ENCODE data around the gene PGGHG.
A peak's percentile ranks its signal among the peaks of the same experiment; 100 is the strongest.
"Not testable (repeated sequence)": the region's sequence is repeated elsewhere in the genome, so short reads cannot be mapped to it uniquely, and the experiment has no call there.

The PGGHG gene

DNA sequence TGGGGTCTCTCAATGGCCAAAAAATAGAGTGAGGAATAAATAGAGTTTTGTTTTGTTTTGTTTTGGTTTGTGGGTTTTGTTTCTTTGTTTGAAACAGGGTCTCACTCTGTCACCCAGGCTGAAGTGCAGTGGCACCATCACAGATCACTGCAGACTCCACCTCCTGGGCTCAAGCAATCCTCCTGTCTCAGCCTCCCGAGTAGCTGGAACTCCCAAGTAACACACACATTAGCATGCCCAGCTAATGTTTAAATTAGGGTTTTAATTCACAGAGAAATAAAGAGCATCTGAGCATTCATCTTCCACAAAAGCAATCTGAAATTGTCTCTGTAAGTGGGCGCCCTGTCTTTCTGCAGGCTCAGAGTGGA is 40.9 kb downstream of the PGGHG start:
- Histone ChIP-seq H3K4me1 (ENCODE audit: control insufficient read depth, insufficient read depth, low read length) (peaks cover 27% of the 10 kb centered on the region), H3K4me3 (ENCODE audit: low read depth, low read length) (no peak overlapping the region), H3K27me3 (ENCODE audit: control insufficient read depth, insufficient read depth, low read length) (no peaks in the 10 kb centered on the region), H3K27ac (ENCODE audit: low read depth, low read length) (no peak overlapping the region), H3K36me3 (ENCODE audit: control insufficient read depth, insufficient read depth, low read length) (0 out of 2 replicates have a peak, but pooled peaks cover 5% of the 10 kb centered on the region), H3K9me3 (ENCODE audit: control insufficient read depth, insufficient read depth, low read depth, low read length) (peaks cover 12% of the 10 kb centered on the region), H3K9ac (ENCODE audit: low read length) (no peak overlapping the region)

DNA sequence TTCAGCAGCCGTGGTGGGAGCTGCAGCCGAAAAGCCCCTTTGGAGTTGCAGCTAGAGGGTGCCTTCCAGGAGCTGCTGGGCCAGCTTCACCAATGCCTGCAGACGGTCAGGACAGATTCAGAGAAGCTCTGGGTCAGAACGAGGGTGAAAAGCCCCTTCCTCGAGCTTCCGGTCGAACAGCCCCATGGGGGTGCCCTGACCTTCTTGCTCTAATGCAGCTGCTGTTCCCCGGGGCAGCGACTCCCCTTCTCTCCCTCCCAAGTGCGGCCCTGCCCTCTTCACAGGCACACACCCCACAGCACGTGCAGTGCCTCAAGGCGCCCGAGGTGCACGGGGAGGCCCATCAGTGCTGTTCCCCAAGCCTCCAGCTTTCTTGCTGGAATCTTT is 41.4 kb downstream of the PGGHG start:
- Histone ChIP-seq H3K27ac (ENCODE audit: low read depth, low read length) (no peak overlapping the region), H3K36me3 (ENCODE audit: control insufficient read depth, insufficient read depth, low read length) (0 out of 2 replicates have a peak, but pooled peaks cover 5% of the 10 kb centered on the region), H3K4me3 (ENCODE audit: low read depth, low read length) (no peak overlapping the region), H3K27me3 (ENCODE audit: control insufficient read depth, insufficient read depth, low read length) (no peaks in the 10 kb centered on the region), H3K4me1 (ENCODE audit: control insufficient read depth, insufficient read depth, low read length) (peaks cover 26% of the 10 kb centered on the region), H3K9me3 (ENCODE audit: control insufficient read depth, insufficient read depth, low read depth, low read length) (peaks cover 12% of the 10 kb centered on the region), H3K9ac (ENCODE audit: low read length) (peak overlapping the region; percentile 11)

DNA sequence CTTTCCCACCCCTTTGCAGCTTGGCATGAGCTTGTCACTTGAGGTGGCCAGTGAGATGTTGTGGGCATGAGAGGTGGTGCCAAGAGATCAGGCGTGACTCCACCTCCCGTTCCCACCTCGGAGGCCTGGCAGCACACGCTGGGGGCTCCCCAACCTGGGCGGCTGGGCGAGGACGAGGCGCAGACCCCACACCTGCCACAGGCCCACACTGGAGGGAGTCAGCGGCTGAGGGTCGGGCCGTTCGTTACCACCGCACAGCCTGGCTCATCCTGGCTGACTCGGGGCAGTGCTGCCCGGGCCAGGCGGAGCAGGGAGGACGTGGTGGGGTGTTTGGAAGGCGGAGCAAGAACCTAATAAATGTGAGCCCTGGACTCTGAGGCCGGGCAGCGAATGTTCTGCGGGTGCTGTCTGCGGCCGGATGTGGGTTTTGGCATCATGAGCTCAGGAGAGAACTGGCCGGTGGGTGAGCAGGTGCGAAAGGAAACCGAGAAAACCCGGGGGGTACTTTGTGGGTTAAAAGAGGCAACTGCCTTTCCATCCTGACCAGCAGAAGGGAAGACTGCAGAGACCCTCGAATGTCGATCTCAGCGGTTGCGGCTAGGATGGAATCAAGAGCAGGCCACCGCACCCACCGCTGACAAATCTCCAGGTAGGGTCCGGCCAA is 41.9 kb downstream of the PGGHG start:
- Histone ChIP-seq H3K36me3 (ENCODE audit: control insufficient read depth, insufficient read depth, low read length) (0 out of 2 replicates have a peak, but pooled peaks cover 5% of the 10 kb centered on the region), H3K4me3 (ENCODE audit: low read depth, low read length) (no peak overlapping the region), H3K4me1 (ENCODE audit: control insufficient read depth, insufficient read depth, low read length) (peaks cover 28% of the 10 kb centered on the region), H3K9ac (ENCODE audit: low read length) (no peak overlapping the region), H3K9me3 (ENCODE audit: control insufficient read depth, insufficient read depth, low read depth, low read length) (peaks cover 12% of the 10 kb centered on the region), H3K27ac (ENCODE audit: low read depth, low read length) (no peak overlapping the region), H3K27me3 (ENCODE audit: control insufficient read depth, insufficient read depth, low read length) (no peaks in the 10 kb centered on the region)

DNA sequence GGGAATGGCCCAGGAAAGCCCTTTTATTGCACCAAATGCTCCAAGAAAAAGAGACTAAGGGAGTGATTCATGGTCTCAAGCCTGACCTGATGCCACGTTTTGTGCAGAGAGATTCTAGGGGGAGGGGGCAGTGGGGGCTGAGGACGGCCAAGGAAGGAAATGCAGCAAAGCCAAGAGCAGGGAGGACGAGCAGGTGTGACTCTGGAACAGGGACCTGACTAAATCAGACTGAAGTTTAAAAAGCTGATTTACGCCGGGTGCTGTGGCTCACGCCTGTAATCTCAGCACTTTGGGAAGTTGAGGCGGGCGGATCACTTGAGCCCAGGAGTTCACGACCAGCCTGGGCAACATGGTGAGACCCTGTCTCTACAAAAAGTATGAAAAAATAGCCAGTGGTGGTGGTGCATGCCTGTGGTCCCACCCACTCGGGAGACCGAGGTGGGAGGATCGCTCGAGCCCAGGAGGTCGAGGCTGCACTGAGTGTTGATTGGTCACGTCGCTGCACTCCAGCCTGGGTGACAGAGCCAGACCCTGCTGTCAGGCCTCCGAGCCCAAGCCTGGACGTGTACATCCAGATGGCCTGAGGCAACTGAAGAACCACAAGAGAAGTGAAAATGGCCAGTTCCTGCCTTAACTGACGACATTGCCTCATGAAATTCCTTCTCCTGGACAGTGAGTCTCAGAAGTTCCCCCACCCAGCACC is 42.6 kb downstream of the PGGHG start:
- Histone ChIP-seq H3K9ac (ENCODE audit: low read length) (no peak overlapping the region), H3K36me3 (ENCODE audit: control insufficient read depth, insufficient read depth, low read length) (0 out of 2 replicates have a peak, but pooled peaks cover 5% of the 10 kb centered on the region), H3K27me3 (ENCODE audit: control insufficient read depth, insufficient read depth, low read length) (no peaks in the 10 kb centered on the region), H3K4me1 (ENCODE audit: control insufficient read depth, insufficient read depth, low read length) (peaks cover 28% of the 10 kb centered on the region), H3K4me3 (ENCODE audit: low read depth, low read length) (no peak overlapping the region), H3K9me3 (ENCODE audit: control insufficient read depth, insufficient read depth, low read depth, low read length) (peaks cover 12% of the 10 kb centered on the region), H3K27ac (ENCODE audit: low read depth, low read length) (no peak overlapping the region)

DNA sequence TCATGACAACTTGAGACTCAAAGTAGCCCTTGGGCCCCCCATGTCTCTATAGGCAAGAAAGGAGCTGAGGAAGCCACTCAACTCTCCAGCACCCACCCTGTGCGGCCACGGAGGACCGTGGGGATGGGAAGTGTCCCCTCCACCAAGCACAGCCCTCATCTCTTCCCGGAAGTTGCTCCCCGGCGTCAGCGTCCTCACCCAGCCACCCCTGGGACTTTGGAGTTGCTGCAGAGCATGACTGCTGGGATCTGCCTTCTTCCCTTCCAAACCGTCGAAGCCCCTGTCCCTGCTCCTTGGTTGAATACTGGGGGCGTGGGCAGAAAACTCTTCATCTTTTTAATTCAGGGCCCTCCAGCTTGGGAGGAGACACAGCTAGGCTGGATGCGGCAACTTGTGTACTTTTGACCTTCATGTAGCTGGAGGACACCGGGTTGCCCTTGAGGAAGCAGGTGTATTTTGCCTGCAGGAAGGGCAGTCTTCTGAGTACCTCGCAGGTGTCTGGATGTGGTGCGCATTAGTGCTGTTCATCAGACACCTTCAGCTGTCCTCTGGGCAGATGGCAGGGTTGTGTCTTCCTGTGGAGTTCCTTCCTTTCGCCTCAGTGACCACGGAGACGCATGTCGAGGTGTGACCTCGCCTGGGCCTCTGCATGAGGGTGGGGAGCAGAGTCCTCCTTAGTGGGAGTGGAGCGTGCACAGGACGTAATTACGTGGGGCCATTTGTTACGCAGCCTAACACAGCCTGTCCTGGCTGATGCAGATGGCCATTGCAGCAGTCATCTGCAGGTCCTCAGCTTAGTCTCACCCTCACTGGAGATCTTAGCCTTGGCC is 43.9 kb downstream of the PGGHG start:
- H3K27ac ChIP-seq (ENCODE audit: low read depth, low read length) = peak overlapping the region; percentile 67; the same call in 1 of the 2 replicates
- H3K36me3 ChIP-seq (ENCODE audit: control insufficient read depth, insufficient read depth, low read length) = 0 out of 2 replicates have a peak, but pooled peaks cover 5% of the 10 kb centered on the region
- H3K4me1 ChIP-seq (ENCODE audit: control insufficient read depth, insufficient read depth, low read length) = peaks cover 31% of the 10 kb centered on the region
- no peaks in the 10 kb centered on the region for H3K27me3 ChIP-seq (ENCODE audit: control insufficient read depth, insufficient read depth, low read length)
- H3K9ac ChIP-seq (ENCODE audit: low read length) = no peak overlapping the region
- H3K4me3 ChIP-seq (ENCODE audit: low read depth, low read length) = no peak overlapping the region; the same call in 1 of the 2 replicates
- H3K9me3 ChIP-seq (ENCODE audit: control insufficient read depth, insufficient read depth, low read depth, low read length) = peaks cover 12% of the 10 kb centered on the region

DNA sequence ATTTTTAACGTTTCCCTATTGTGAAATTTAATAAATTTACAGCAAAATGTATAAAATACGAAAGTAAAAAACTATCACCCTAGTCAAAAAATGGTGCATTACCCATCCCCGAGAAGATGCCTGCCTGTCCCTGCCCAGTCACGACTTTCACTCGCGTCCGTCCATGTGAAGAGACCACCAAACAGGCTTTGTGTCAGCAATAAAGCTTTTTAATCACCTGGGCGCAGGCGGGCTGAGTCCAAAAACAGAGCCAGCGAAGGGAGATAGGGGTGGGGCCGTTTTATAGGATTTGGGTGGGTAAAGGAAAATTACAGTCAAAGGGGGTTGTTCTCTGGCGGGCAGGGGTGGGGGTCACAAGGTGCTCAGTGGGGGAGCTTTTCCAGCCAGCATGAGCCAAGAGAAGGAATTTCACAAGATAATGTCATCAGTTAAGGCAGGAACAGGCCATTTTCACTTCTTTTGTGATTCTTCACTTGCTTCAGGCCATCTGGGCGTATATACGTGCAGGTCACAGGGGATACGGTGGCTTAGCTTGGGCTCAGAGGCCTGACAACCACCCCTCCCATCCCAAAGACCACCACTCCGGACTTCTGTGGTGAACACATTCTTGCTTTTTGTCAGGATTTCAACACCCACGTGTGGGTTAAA is 44.8 kb downstream of the PGGHG start:
- Histone ChIP-seq H3K27ac (ENCODE audit: low read depth, low read length) (peak overlapping the region; percentile 78), H3K9ac (ENCODE audit: low read length) (peak overlapping the region; percentile 76), H3K4me3 (ENCODE audit: low read depth, low read length) (peak overlapping the region; percentile 46; the same call in 1 of the 2 replicates), H3K9me3 (ENCODE audit: control insufficient read depth, insufficient read depth, low read depth, low read length) (peaks cover 12% of the 10 kb centered on the region), H3K4me1 (ENCODE audit: control insufficient read depth, insufficient read depth, low read length) (peaks cover 31% of the 10 kb centered on the region)
- not testable (repeated sequence) for H3K36me3 ChIP-seq (ENCODE audit: control insufficient read depth, insufficient read depth, low read length); H3K27me3 ChIP-seq (ENCODE audit: control insufficient read depth, insufficient read depth, low read length)

DNA sequence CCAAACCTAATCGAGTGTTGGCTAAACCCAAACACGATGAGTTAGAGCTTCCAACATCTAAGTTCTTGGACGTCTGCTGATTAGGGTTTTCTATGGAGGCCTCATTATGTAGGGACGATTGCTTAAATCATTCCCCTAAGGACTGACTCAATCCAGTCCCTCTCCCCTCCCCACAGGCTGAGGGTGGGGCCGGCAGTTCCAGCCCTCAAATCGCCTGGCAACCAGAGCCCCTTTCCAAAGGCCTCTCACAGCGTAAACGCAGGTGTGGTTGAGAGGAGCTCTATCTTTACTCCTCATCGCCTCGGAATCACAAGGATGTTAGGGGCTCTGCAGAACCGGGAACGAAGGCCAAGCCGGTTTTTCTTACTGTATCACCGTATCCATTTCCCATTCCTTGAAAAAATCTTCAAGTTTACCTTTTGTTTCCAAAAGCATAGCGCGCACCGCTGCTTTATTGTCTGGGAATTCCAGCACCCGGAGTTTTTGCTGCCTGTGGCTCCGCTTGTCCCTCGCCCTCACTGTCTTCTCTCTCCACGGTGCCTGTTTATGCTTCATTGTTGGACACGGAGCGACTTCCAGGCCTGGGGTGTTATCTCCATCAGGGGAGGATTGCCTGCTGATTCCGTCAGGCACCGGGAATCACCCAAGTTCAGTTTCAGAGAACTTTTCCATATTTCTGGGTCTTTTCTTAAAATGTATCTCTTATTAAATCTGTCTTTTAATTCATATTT is 45.5 kb downstream of the PGGHG start:
- Histone ChIP-seq H3K9ac (ENCODE audit: low read length) (peak overlapping the region; percentile 76), H3K36me3 (ENCODE audit: control insufficient read depth, insufficient read depth, low read length) (0 out of 2 replicates have a peak, but pooled peaks cover 5% of the 10 kb centered on the region), H3K27me3 (ENCODE audit: control insufficient read depth, insufficient read depth, low read length) (no peaks in the 10 kb centered on the region), H3K4me3 (ENCODE audit: low read depth, low read length) (peak overlapping the region; percentile 46), H3K9me3 (ENCODE audit: control insufficient read depth, insufficient read depth, low read depth, low read length) (peaks cover 12% of the 10 kb centered on the region), H3K27ac (ENCODE audit: low read depth, low read length) (peak overlapping the region; percentile 78), H3K4me1 (ENCODE audit: control insufficient read depth, insufficient read depth, low read length) (peaks cover 31% of the 10 kb centered on the region)

DNA sequence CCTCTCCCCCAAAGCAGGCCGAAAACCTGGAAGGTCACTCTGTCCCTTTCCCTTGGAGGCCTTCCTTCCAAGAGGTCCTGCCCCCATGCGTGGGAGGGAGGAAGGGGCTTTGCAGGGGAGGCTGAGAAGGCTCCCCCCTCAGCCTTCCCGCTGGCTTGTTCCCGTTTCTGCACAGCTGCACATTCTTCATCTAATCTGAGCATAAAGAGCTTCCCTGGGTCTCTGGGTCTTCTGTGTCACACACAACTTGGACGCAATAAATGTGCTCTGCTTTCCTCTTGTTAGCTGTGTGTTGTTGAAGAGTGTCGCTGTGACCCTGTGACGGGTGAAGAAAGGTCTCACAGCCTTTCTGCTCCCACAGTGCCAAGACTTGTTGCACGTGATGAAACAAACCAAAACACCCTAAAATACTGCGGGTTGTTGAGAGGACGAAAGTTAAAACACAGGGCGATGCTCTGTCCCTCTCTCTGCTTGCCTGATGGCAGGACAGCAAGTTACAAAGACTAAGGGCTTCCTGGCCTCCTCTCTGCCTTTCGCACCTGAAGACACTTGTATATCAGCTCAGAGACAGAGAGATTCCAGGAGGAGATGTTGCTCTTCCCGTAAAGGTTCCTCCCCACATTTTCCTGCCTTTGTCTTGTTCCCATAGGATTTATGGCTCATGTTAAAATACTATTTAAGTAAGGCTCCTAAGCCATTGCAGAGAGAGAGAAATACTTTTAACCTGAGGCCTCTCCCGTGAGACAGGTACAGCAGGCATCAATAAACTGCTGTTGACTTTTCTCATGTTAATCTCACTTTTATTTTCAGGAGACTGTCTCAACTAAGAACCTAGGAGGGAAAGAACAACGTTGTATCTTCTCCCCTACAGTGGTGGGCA is 47.1 kb downstream of the PGGHG start:
- no peaks in the 10 kb centered on the region for H3K27me3 ChIP-seq (ENCODE audit: control insufficient read depth, insufficient read depth, low read length)
- peaks cover 12% of the 10 kb centered on the region for H3K9me3 ChIP-seq (ENCODE audit: control insufficient read depth, insufficient read depth, low read depth, low read length)
- H3K27ac ChIP-seq (ENCODE audit: low read depth, low read length) = peak overlapping the region; percentile 61; the same call in 1 of the 2 replicates
- H3K36me3 ChIP-seq (ENCODE audit: control insufficient read depth, insufficient read depth, low read length) = 0 out of 2 replicates have a peak, but pooled peaks cover 5% of the 10 kb centered on the region
- no peak overlapping the region for H3K4me3 ChIP-seq (ENCODE audit: low read depth, low read length)
- H3K4me1 ChIP-seq (ENCODE audit: control insufficient read depth, insufficient read depth, low read length) = peaks cover 38% of the 10 kb centered on the region
- H3K9ac ChIP-seq (ENCODE audit: low read length) = peak overlapping the region; percentile 65

DNA sequence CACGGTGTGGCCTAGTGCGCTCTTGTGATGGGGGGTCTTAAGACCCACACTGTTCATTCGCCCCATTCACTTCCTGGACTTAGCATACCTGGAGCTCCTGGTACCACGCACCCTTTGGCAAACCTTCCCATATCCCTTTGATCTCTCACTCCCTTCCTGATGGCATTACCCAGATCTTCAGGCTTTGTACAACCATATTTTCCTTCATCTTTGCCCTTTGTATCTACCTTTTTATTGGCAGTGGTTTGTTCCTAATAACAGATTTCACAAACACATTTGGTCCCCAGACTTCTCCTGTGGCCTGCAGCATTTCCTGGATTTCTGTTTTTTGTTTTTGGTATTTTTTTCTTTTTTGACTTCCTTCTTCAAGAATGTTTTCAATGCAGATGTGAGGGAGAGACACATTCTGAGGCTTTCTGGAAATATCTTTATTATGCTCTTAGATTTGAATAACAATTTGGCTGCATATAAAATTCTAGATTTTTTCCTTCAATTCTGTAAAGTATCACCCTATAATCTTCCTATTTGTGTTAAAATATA is 47.8 kb downstream of the PGGHG start:
- Histone ChIP-seq H3K9me3 (ENCODE audit: control insufficient read depth, insufficient read depth, low read depth, low read length) (peaks cover 11% of the 10 kb centered on the region), H3K4me3 (ENCODE audit: low read depth, low read length) (no peak overlapping the region), H3K9ac (ENCODE audit: low read length) (peak overlapping the region; percentile 65), H3K27me3 (ENCODE audit: control insufficient read depth, insufficient read depth, low read length) (no peaks in the 10 kb centered on the region), H3K4me1 (ENCODE audit: control insufficient read depth, insufficient read depth, low read length) (peaks cover 44% of the 10 kb centered on the region), H3K36me3 (ENCODE audit: control insufficient read depth, insufficient read depth, low read length) (0 out of 2 replicates have a peak, but pooled peaks cover 5% of the 10 kb centered on the region), H3K27ac (ENCODE audit: low read depth, low read length) (peak overlapping the region; percentile 61; the same call in 1 of the 2 replicates)

Data from HUES6 (cell line).